Activated CD4-positive, alpha-beta T cell treated with anti-CD3 and anti-CD28 coated beads, Interleukin-2, amount 50 U/mL, for 48 hours (primary cell): ENCODE results near the gene BORCS6.
"Not testable (repeated sequence)": the region's sequence is repeated elsewhere in the genome, so short reads cannot be mapped to it uniquely, and the experiment has no call there.

Source experiments
- DNase-seq, 2 experiments: peaks; one replicate each; pipeline ENCODE4 v3.0.0-alpha.2; 2020

BORCS6 gene

DNA sequence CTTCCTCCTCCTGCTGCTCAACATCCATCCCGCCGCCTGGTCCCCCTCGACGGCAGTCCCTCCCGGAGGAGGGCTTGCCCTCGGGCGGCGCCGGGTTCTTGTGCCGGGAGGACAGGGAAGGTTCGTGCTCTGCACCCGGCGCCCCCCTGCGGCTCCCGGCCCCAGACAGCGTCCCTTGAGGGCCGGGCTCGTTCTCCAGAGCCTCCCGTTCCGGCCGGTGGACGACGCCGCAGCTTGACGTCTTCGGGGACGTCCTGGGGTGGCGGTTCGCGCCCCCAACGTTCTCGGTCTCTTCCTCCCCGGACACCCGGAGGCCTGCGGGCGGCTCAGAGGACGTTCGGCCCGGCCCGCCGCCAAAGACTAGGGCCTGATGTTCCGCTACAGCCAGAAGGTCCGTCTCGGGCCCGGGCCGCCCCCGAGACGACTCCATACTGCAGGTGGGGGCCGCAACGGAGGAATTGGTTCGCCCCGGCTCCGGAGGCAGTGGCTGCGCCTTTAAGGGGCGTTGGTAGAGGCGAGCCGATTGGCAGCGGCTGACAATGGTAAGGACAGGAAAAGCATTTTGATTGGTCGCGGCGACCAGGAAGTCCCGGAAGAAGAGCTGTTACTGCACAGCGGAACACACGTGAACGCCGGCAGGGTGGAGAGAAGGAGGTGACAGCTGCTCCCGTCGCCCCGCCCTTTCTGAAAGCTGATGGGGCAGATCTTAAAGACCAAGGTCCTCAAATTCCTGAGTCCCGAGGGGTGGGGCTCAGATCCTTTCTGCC lies at the start of gene BORCS6:
Gene BORCS6, minus strand, starts transcription at position 470 of the 767 bp plus-strand sequence. Its CDS starts 40 bp downstream, at position 430.
- DNase-seq: peak; percentile 94 to 96

DNA sequence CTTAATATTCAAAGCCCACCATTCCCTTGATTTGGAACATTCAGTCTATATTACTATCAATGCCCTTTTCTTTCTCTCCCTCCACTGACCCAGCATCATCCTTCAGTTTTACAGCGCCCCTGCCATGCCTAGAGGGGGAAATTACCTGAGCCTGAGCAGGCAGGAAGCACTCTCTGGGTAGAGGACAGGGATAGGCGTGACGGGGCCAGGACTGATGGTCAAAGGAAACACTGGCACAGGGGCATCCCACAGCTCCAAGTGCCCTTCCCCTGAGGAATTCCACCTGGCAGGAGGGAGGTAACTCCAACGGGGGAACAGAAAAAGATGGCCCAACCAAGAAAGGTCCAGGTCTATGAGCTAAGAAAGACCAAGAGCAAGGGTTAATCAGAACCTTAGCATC lies 47.9 kb upstream of the BORCS6 start:
- DNase-seq: no peak

DNA sequence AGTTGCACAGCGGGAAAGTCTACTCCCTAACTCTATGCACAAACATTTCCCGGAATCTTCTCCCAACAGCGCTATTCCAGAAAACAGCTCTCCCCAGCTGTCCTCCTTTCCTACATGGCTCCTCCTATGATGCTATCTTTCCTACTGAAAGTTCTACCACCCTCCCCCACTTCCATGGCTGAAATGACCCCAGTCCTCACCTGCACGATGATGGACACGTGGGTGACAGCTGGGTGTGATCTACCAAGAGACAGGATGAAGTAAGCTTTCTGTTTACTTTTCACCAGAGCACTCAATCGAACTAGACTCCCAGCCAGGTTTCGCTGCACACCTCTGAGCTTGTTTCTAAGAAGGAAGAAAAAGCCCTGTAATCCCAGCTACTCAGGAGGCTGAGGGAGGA lies 47.2 kb upstream of the BORCS6 start:
- no peak for DNase-seq

GRCh38 chr17:8235676-8236075 lies 45.7 kb upstream of the BORCS6 start:
- DNase-seq: no peak

- no peak for DNase-seq
These were observed 44.6 kb upstream of the BORCS6 start for GRCh38 chr17:8234361-8235270.

- no peak for DNase-seq
These were observed 41.7 kb upstream of the BORCS6 start for GRCh38 chr17:8231701-8232100.

DNA sequence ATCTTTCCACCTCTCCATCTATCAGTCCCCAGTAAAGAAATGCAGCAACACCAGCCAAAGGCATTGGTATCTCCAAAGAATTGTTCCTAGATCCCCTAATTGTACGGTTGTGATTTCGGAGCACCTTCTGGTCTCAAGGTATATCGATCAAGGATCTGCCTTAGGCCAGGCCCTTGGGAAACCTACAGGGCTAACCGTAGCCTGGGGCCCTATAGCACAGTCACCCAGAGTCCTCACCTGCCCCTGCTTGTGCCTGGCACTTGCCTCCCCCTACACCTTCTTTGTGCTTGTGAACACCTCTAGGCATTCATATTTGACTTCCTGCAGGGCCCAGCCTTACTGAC lies 37.2 kb upstream of the BORCS6 start:
- DNase-seq: no peak

DNA sequence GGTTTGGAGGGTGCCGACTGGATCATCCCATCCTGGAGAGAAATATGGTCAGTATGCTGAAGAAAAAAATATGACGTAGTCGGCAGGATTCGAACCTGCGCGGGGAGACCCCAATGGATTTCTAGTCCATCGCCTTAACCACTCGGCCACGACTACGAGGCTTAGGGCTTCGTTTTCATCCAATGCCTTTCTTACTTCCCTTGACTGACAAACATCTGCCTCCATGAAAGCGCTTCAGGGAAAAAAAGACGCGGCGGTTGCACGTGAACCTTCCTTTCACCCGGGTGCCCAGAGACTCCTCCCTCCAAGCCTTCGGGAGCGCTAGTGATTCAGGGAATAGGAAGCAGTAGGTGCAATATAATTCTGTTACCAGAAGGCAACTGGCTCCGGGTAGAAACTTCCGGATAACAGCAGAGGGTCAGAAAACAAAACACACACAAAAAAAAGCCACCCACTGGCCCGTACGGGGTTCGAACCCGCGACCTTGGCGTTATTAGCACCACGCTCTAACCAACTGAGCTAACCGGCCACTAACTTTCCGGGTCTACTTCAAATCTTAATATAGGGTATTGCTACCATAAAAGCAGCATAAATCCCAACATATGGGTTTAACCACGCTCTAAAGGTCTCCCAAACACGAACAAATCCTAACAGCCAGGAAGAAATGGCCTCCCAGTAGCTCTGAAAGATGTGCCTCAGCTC lies 36.7 kb upstream of the BORCS6 start:
- DNase-seq: peak; percentile 59 to 63

- peak; percentile 80 to 86 for DNase-seq
These were observed 36.0 kb upstream of the BORCS6 start for GRCh38 chr17:8225813-8226535.

GRCh38 chr17:8224891-8225812 lies 35.2 kb upstream of the BORCS6 start:
- no peak for DNase-seq

DNA sequence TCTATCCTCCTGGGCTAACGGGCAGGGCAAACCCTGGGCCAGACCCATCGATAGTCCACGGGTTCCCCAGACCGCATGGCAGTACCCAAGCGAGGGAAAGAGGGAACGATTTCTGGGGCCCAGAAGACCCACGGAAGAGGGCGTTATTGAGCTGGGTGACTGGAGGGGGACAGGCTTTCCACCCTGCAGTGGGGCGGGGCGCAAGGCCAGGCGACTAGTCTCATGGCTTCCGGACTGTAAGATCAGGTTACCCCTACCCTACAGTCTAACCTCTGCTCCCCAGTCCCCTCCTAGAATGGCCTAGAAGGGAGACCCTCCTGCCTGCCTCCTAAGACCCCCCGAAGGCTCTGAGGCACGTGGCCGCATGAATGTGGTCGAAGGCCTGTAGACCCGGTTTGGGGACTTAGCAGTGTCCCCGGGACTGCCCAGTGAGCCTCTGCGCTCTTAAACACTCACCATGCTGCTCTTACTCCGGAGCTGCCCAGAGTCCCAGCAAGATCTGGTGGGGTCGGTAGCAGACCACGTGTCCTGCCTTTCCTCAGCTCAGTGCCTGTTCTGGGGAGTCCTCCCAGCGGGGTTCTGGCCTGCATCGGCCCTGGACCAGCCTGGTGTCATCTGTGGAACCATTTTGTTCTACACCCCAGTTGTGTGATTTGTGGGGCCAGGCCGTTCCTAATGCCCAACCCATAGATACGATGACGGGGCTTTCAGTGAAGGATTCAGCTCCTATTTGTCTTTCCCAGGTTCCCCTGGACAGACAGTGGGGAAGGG lies 33.6 kb upstream of the BORCS6 start:
- DNase-seq: peak; percentile 68 to 75

GRCh38 chr17:8222630-8223355 lies 32.8 kb upstream of the BORCS6 start:
- peak; percentile 94 for DNase-seq

GRCh38 chr17:8222380-8222629 lies 32.3 kb upstream of the BORCS6 start:
- DNase-seq: no peak

DNA sequence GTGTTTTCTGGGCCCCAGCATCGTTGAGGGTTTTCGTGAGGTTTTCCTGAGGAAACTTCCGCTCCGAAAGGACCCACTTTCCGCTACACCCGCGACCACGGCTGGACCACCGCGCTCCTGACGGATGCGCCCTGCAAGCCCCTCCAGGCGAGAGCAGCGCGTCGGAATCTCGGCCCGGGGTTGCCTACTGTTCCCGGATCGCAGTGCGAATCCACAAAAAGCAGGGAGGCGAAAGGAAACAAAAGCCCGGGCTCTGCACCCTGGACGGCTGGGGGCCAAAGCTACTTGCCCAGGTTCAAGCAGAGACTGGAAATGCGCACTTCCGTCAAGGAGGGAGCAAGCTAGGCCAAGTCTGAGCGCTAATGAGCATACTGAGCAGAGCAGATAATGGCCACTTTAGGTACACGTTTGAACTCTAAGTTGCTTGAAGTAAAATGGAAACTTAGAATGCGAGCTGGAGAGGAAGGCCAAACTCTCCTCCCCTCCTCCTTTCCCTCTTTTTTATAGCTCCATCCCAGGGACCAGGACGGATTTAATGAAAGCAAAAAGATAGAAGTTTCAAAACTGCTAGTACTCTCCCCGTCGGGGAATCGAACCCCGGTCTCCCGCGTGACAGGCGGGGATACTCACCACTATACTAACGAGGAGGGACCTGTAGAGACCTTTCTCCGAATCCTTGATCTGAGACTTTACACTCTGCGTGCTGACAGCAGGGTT lies 31.8 kb upstream of the BORCS6 start:
- peak; percentile 91 to 94 for DNase-seq

- peak; percentile 96 to 97 for DNase-seq
These were observed 31.0 kb upstream of the BORCS6 start for GRCh38 chr17:8220783-8221662.

- not testable (repeated sequence) for DNase-seq
These were observed 24.0 kb upstream of the BORCS6 start for GRCh38 chr17:8214000-8214399.

DNA sequence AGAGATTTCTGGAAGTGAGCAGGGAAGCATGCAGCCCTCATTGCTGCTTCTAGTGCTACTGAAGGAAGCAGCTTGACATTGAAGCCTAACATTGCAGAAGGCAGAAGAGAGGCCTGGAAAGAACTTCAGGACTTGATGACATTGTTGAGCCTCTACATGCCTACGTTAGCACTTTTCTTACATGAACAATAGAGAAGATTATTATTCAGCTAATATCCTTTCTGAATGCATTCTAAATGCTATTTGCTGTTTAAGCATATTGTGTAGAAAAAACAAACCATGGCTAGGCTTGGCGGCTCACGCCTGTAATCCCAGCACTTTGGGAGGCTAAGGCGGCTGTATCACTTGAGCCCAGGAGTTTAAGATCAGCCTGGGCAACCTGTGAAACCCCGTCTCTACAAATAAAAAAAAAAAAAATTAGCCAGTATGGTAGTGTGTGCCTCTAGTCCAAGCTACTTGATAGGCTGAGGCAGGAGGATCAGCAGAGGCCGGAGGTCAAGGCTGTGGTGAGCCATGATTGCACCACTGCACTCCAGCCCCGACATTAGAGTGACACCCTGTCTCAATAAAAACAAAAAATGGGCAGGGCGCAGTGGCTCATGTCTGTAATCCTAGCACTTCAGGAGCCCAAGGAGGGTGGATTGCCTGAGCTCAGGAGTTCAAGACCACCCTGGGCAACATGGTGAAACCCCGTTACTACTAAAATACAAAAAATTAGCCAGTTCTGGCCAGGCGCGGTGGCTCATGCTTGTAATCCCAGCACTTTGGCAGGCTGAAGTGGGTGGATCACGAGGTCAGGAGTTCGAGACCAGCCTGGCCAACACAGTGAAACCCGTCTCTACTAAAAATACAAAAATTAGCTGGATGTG lies 22.6 kb upstream of the BORCS6 start:
- DNase-seq: no peak
